22Rv1 (cell line): ENCODE results near the gene CCDC60.
"Not testable (repeated sequence)": the region's sequence is repeated elsewhere in the genome, so short reads cannot be mapped to it uniquely, and the experiment has no call there.

Experiments used
- H3K27ac ChIP-seq: fragments of 450-650 bp; 2 replicates; pipeline ENCODE4 v1.5.1; 2017
- ZFX ChIP-seq: fragments of 450-650 bp; IDR thresholded peaks from 2 replicates; pipeline ENCODE4 v1.6.1; 2017; ENCODE audit warnings: antibody characterized with exemption, borderline replicate concordance
- TF ChIP-seq, protein P1 (sequence below): fragments of 450-650 bp; IDR thresholded peaks from 2 replicates; pipeline ENCODE4 v1.5.1; 2017; ENCODE audit warnings: mild to moderate bottlenecking

The CCDC60 gene

DNA sequence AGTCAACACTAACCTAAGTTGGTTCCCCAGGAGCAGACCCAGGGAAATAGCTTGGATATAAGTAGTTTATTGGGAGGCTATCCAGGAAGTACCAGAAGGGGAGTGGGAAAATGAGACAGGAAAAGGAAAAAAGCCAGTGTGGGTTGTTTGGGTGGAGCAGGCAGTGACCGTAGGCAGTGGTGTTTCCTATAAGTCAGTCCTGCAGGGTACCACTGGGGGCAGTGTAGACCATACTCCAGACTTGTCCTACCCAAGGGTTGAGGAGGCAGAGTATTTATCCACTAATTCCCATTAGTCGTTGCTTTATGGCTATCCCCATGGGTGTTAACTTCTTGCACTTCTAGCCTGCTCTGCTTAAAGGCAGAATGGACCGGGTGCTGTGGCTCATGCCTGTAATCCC is 6.4 kb upstream of the CCDC60 start:
- H3K27ac ChIP-seq, result no peak overlapping the region
- TF ChIP-seq, protein P1, sequence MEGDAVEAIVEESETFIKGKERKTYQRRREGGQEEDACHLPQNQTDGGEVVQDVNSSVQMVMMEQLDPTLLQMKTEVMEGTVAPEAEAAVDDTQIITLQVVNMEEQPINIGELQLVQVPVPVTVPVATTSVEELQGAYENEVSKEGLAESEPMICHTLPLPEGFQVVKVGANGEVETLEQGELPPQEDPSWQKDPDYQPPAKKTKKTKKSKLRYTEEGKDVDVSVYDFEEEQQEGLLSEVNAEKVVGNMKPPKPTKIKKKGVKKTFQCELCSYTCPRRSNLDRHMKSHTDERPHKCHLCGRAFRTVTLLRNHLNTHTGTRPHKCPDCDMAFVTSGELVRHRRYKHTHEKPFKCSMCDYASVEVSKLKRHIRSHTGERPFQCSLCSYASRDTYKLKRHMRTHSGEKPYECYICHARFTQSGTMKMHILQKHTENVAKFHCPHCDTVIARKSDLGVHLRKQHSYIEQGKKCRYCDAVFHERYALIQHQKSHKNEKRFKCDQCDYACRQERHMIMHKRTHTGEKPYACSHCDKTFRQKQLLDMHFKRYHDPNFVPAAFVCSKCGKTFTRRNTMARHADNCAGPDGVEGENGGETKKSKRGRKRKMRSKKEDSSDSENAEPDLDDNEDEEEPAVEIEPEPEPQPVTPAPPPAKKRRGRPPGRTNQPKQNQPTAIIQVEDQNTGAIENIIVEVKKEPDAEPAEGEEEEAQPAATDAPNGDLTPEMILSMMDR, result peak; percentile 88
- no peak for TF ChIP-seq ZFX

GRCh38 chr12:119338593-119339363 is 4.2 kb downstream of the CCDC60 start:
- H3K27ac ChIP-seq, result no peak overlapping the region
- TF ChIP-seq, protein P1, result no peak
- no peak for TF ChIP-seq ZFX

- TF ChIP-seq, protein P1, result no peak
- no peak for TF ChIP-seq ZFX
- no peak overlapping the region for H3K27ac ChIP-seq
Observed at GRCh38 chr12:119340578-119340977, 6.0 kb downstream of the CCDC60 start.

GRCh38 chr12:119341020-119341419 is 6.5 kb downstream of the CCDC60 start:
- H3K27ac ChIP-seq, result no peak overlapping the region

GRCh38 chr12:119341988-119342387 is 7.5 kb downstream of the CCDC60 start:
- TF ChIP-seq, protein P1, result no peak
- TF ChIP-seq ZFX, result no peak
- no peak overlapping the region for H3K27ac ChIP-seq

More at GRCh38 chr12:119341020-119341419, 6.5 kb downstream of the CCDC60 start:
- no peak for TF ChIP-seq ZFX
- TF ChIP-seq, protein P1, result no peak

DNA sequence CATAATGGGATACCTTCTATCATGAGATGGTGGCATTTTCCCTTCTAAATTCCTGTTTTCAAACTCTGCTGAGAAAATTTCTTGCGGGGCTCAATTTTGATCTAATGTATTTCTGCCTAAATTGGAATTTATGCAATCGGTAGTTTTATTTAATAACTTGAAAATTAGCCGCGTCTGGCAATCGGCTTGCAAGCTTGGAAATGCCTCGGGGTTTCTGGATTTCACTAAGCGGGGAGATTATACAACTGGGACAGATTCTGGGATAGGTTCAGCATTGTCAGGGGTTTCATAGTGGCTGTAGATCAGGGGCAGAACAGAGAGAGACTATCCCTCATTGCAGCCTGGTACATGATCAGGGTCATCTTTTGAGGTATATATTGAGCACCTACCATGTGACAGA is 8.6 kb downstream of the CCDC60 start:
- no peak for TF ChIP-seq ZFX
- TF ChIP-seq, protein P1, result no peak
- no peak overlapping the region for H3K27ac ChIP-seq

DNA sequence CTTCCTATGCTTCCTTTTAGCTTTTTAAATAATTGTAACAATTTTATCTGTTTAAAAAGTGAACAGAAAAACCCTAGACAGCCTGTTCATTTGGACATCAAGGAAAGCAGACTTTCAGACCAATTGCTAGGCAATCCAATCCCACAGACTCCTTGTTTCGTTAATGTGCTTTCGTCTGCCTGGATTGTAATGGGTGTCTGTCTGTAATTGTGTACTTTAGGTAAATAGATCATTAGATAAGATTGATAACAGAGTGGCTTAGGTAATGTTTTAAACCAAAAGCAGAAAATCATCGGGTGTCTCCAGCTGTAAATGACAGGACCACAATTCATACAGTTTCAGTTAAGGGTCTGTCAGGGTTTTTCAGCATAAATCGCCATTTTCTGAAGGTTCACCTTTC is 19.6 kb downstream of the CCDC60 start:
- H3K27ac ChIP-seq, result no peak overlapping the region
- TF ChIP-seq, protein P1, result no peak
- TF ChIP-seq ZFX, result no peak

GRCh38 chr12:119360366-119360765 is 25.8 kb downstream of the CCDC60 start:
- not testable (repeated sequence) for H3K27ac ChIP-seq
